Measurements from ENCODE around the gene SIRT4.
"Not testable (repeated sequence)": the region's sequence is repeated elsewhere in the genome, so short reads cannot be mapped to it uniquely, and the experiment has no call there.

The SIRT4 gene

GRCh38 chr12:120301962-120302815 lies at the start of gene SIRT4:
Gene SIRT4 (plus strand): TSS chr12:120302321. CDS start chr12:120303562, 1,241 bp downstream.
- DNase-seq (ENCODE audit: low read depth) = peak; percentile 87

- not testable (repeated sequence) for DNase-seq (ENCODE audit: low read depth)
Observed at GRCh38 chr12:120253313-120253712, 48.8 kb upstream of the SIRT4 start.

- DNase-seq (ENCODE audit: low read depth) = no peak
Observed at GRCh38 chr12:120254809-120255208, 47.3 kb upstream of the SIRT4 start.

- DNase-seq (ENCODE audit: low read depth) = no peak
Observed at GRCh38 chr12:120257041-120257821, 44.9 kb upstream of the SIRT4 start.

GRCh38 chr12:120258323-120258896 lies 43.7 kb upstream of the SIRT4 start:
- DNase-seq (ENCODE audit: low read depth) = no peak

GRCh38 chr12:120259418-120260202 lies 42.5 kb upstream of the SIRT4 start:
- no peak for DNase-seq (ENCODE audit: low read depth)

GRCh38 chr12:120260607-120261006 lies 41.5 kb upstream of the SIRT4 start:
- DNase-seq (ENCODE audit: low read depth) = no peak

- DNase-seq (ENCODE audit: low read depth) = no peak
Observed at GRCh38 chr12:120261951-120262851, 39.9 kb upstream of the SIRT4 start.

- DNase-seq (ENCODE audit: low read depth) = no peak
Observed at GRCh38 chr12:120262852-120263747, 39.0 kb upstream of the SIRT4 start.

- no peak for DNase-seq (ENCODE audit: low read depth)
Observed at GRCh38 chr12:120263748-120264085, 38.4 kb upstream of the SIRT4 start.

GRCh38 chr12:120264086-120264903 lies 37.8 kb upstream of the SIRT4 start:
- DNase-seq (ENCODE audit: low read depth) = no peak

- DNase-seq (ENCODE audit: low read depth) = no peak
Observed at GRCh38 chr12:120264904-120265472, 37.1 kb upstream of the SIRT4 start.

- DNase-seq (ENCODE audit: low read depth) = peak; percentile 86
Observed at GRCh38 chr12:120265473-120266179, 36.5 kb upstream of the SIRT4 start, which contains the start of gene PXN. Gene PXN (minus strand): TSS chr12:120265730. CDS start chr12:120265629, 101 bp downstream.

- DNase-seq (ENCODE audit: low read depth) = no peak
Observed at GRCh38 chr12:120266180-120266870, 35.8 kb upstream of the SIRT4 start.

GRCh38 chr12:120267736-120268135 lies 34.4 kb upstream of the SIRT4 start:
- no peak for DNase-seq (ENCODE audit: low read depth)

- no peak for DNase-seq (ENCODE audit: low read depth)
Observed at GRCh38 chr12:120276734-120277133, 25.4 kb upstream of the SIRT4 start.

Data from stimulated activated CD8-positive, alpha-beta memory T cell treated with anti-CD3 and anti-CD28 coated beads, Interleukin-15, amount 100 ng/mL, for 1 hour (primary cell).